Ectodermal cell (in vitro differentiated cells): ENCODE data around the gene GABBR2.
"Not testable (repeated sequence)": the region's sequence is repeated elsewhere in the genome, so short reads cannot be mapped to it uniquely, and the experiment has no call there.

Source experiments
- H3K27ac ChIP-seq: 2 replicates; pipeline ENCODE4 v1.7.0; 2013; ENCODE audit warnings: mild to moderate bottlenecking, low read depth, low read length; ENCODE audit not compliant: insufficient read depth, poor library complexity, severe bottlenecking
- H3K27me3 ChIP-seq: 2 replicates; pipeline ENCODE4 v1.7.0; 2013; ENCODE audit warnings: mild to moderate bottlenecking, low read length; ENCODE audit not compliant: insufficient read depth, control insufficient read depth, poor library complexity, severe bottlenecking
- H3K36me3 ChIP-seq: one replicate; pipeline ENCODE4 v1.7.0; 2013; ENCODE audit warnings: low read length; ENCODE audit not compliant: control insufficient read depth, insufficient read depth
- H3K4me1 ChIP-seq: one replicate; pipeline ENCODE4 v1.7.0; 2013; ENCODE audit warnings: low read length; ENCODE audit not compliant: control insufficient read depth, insufficient read depth
- H3K4me3 ChIP-seq: 2 replicates; pipeline ENCODE4 v1.7.0; 2013; ENCODE audit warnings: low read depth, low read length, control low read depth; ENCODE audit not compliant: insufficient read depth
- H3K9me3 ChIP-seq: 2 replicates; pipeline ENCODE4 v1.7.0; 2013; ENCODE audit warnings: mild to moderate bottlenecking, low read length, moderate library complexity; ENCODE audit not compliant: control insufficient read depth
- WGBS, 2 experiments: methylation state at CpG; one replicate each; pipeline ENCODE4 v1.1.7; 2013; ENCODE audit warnings: missing lambda C conversion rate in 2 of 2; 5-methylcytosine and 5-hydroxymethylcytosine counted together

GABBR2 gene

GRCh38 chr9:98479449-98479848, 229.3 kb downstream of the GABBR2 start:
- Histone ChIP-seq H3K27me3 (no peaks in the 10 kb centered on the region), H3K4me3 (no peak overlapping the region), H3K9me3 (no peaks in the 10 kb centered on the region), H3K27ac (no peak overlapping the region), H3K4me1 (no peaks in the 10 kb centered on the region), H3K36me3 (no peaks in the 10 kb centered on the region)
- 91 to 93% methylated on average over 8 of the region's 8 CpGs for WGBS, 2 experiments

DNA sequence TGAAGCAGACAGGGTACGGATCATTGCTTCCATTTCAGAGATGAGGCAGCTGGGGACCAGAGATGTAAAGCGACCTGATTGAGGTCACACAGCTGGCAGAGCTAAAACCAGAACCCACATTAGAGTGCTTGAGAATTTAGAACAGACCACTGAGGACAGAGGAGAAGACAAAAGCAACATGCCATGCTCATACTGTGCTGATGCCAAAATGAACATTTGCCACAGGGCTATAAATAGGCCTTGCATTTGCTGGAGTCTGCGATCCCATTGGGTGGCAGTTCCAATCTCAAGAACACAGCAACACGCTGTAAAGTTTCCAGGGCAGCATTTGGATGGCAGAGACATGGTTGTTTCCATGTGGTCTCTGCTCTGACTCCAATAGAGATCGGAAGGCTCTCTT, 230.9 kb downstream of the GABBR2 start:
- H3K4me3 ChIP-seq: no peak overlapping the region
- H3K36me3 ChIP-seq: no peaks in the 10 kb centered on the region
- H3K4me1 ChIP-seq: no peaks in the 10 kb centered on the region
- no peaks in the 10 kb centered on the region for H3K9me3 ChIP-seq
- no peaks in the 10 kb centered on the region for H3K27me3 ChIP-seq
- 94 to 97% methylated on average over 5 of the region's 5 CpGs for WGBS, 2 experiments
- H3K27ac ChIP-seq: no peak overlapping the region

GRCh38 chr9:98472216-98472615, 236.5 kb downstream of the GABBR2 start:
- Histone ChIP-seq H3K9me3 (no peaks in the 10 kb centered on the region), H3K27ac (no peak overlapping the region), H3K4me3 (no peak overlapping the region), H3K4me1 (no peaks in the 10 kb centered on the region), H3K36me3 (no peaks in the 10 kb centered on the region), H3K27me3 (no peaks in the 10 kb centered on the region)
- 75 to 88% methylated on average over 2 of the region's 2 CpGs for WGBS, 2 experiments

GRCh38 chr9:98471185-98471584, 237.6 kb downstream of the GABBR2 start:
- Histone ChIP-seq H3K27ac (no peak overlapping the region), H3K27me3 (no peaks in the 10 kb centered on the region), H3K4me3 (no peak overlapping the region), H3K4me1 (no peaks in the 10 kb centered on the region), H3K36me3 (no peaks in the 10 kb centered on the region), H3K9me3 (no peaks in the 10 kb centered on the region)
- WGBS, 2 experiments: 87 to 91% methylated on average over 3 of the region's 3 CpGs

- no peaks in the 10 kb centered on the region for H3K4me1 ChIP-seq
- no peak overlapping the region for H3K27ac ChIP-seq
- no peaks in the 10 kb centered on the region for H3K36me3 ChIP-seq
- no peaks in the 10 kb centered on the region for H3K27me3 ChIP-seq
- 91 to 94% methylated on average over 5 of the region's 5 CpGs for WGBS, 2 experiments
- no peaks in the 10 kb centered on the region for H3K9me3 ChIP-seq
- H3K4me3 ChIP-seq: no peak overlapping the region
Observed at GRCh38 chr9:98468567-98469239, 240.0 kb downstream of the GABBR2 start.

- Histone ChIP-seq H3K4me3 (no peak overlapping the region), H3K9me3 (no peaks in the 10 kb centered on the region), H3K4me1 (no peaks in the 10 kb centered on the region), H3K27me3 (no peaks in the 10 kb centered on the region), H3K36me3 (no peaks in the 10 kb centered on the region), H3K27ac (no peak overlapping the region)
- WGBS, 2 experiments: 66 to 68% methylated on average over 5 of the region's 5 CpGs
Observed at GRCh38 chr9:98465799-98466198, 242.9 kb downstream of the GABBR2 start.

- not testable (repeated sequence) for H3K27me3 ChIP-seq, H3K4me1 ChIP-seq, H3K9me3 ChIP-seq, H3K27ac ChIP-seq, H3K4me3 ChIP-seq, H3K36me3 ChIP-seq
- WGBS, 2 experiments: 95 to 96% methylated on average over 25 of the region's 30 CpGs
Observed at GRCh38 chr9:98464156-98464690, 244.5 kb downstream of the GABBR2 start.

DNA sequence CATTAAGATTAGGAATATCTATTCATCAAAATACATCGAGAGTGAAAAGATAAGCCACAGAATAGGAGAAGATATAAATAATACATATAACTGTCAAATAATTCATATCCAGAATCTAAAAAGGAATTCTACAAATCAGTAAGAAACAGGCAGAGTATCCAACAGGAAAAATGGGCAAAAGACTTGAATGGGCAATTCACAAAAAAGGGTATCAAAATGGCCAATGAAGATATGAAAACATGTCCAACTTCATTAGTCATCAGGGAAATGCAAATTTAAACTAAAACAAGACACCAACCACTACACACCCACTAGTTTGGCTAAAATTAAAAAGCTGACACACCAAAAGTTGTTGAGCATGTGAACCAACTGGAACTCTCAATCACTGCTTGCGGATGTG, 246.4 kb downstream of the GABBR2 start:
- no peaks in the 10 kb centered on the region for H3K27me3 ChIP-seq
- H3K36me3 ChIP-seq: no peaks in the 10 kb centered on the region
- no peaks in the 10 kb centered on the region for H3K9me3 ChIP-seq
- WGBS, 2 experiments: 100% methylated on average over 1 to 2 of the region's 2 CpGs
- H3K4me1 ChIP-seq: no peaks in the 10 kb centered on the region
- no peak overlapping the region for H3K4me3 ChIP-seq
- no peak overlapping the region for H3K27ac ChIP-seq

DNA sequence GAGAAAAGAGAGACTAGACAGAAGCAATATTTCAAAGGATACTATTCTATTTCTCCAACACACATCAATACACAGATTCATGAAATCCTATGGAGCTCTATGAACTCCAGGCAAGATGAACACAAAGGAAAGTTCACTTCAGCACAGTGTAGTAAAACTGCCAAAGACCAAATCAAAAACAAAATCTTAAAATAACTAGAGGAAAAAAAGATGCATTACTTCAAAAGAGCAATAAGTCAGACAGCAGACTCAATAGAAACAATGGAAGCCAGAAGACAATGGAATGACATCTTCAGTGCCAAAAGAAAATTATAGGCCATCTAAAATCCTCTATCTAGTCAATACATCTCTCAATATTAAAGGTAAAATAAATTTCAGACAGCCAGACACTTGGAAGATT, 248.0 kb downstream of the GABBR2 start:
- H3K9me3 ChIP-seq: no peaks in the 10 kb centered on the region
- no peak overlapping the region for H3K27ac ChIP-seq
- H3K36me3 ChIP-seq: no peaks in the 10 kb centered on the region
- no peaks in the 10 kb centered on the region for H3K27me3 ChIP-seq
- no peak overlapping the region for H3K4me3 ChIP-seq
- H3K4me1 ChIP-seq: no peaks in the 10 kb centered on the region

DNA sequence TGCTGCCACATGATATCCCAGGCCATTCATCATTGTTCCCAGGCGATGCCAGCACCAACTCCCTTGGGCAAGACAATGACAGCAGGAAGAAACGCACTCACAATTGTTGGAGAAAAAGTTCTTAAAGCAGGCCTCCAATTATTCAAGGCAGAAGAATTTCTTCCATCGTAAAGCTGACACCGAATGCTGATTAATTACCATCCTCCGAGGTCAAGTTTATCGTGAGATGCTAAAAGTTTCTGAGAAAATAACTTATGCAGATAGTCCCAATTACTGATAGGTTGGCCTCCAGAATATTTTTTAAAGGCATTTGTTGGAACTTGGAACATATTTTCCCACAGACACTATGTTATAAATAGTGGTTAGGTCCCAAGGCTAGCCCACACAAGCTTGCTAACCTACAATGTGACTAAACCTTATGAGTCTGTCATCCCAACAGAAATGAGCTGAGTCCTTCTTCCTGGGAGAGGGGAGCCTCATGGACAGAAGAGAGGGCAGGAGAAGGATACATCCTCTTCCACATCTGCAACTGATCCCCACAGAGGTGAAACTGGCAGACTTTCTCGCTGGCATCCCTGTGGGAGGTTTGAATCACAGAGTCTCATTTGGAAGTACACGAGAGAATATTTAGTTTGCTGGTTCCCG, 250.9 kb downstream of the GABBR2 start:
- Histone ChIP-seq H3K4me3 (no peak overlapping the region), H3K36me3 (no peaks in the 10 kb centered on the region), H3K27me3 (no peaks in the 10 kb centered on the region), H3K27ac (no peak overlapping the region), H3K9me3 (no peaks in the 10 kb centered on the region), H3K4me1 (no peaks in the 10 kb centered on the region)
- 82 to 84% methylated on average over 9 of the region's 9 CpGs for WGBS, 2 experiments
